ENCODE measurements around the gene WNK4. TPM values are rescaled to one million over a fixed set of nuclear protein-coding genes. Genes with fewer than 3 reads are reported as not detected.

Gene WNK4
- total RNA-seq, 1 experiment from 2014 or later: 2.6 TPM

DNA sequence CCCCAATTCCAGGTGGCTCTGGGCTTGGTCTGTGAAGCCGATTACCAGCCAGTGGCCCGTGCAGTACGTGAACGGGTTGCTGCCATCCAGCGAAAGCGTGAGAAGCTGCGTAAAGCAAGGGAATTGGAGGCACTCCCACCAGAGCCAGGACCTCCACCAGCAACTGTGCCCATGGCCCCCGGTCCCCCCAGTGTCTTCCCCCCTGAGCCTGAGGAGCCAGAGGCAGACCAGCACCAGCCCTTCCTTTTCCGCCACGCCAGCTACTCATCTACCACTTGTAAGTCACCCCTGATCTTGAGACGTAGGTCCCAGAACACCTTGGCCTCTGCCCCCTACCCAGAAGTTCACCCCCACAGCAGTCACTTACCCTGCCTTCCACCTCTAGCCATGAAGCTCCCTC lies 6.9 kb downstream of the WNK4 start:
- Mint-ChIP-seq H3K9me3 (no peaks in the 10 kb centered on the region), H3K4me1 (peaks cover 9 to 12% of the 10 kb centered on the region in 2 experiments), H3K36me3 (ENCODE audit: insufficient read depth in 1 of 3, low read depth in 3 of 3) (no peaks in the 10 kb centered on the region; a peak in 1 of 7 replicates), H3K27me3 (ENCODE audit: low read depth) (peaks cover 15% of the 10 kb centered on the region), H3K27ac (no peak overlapping the region), H3K4me3 (no peak overlapping the region)
- Histone ChIP-seq H2BK20ac (ENCODE audit: low read depth, low read length, poor library complexity, severe bottlenecking) (no peak overlapping the region), H3K9me3 (ENCODE audit: control insufficient read depth, low read depth, low read length) (no peaks in the 10 kb centered on the region), H3K56ac (ENCODE audit: insufficient read length, low read depth, low read length) (no peak overlapping the region), H3K4ac (ENCODE audit: low read depth, low read length) (no peak overlapping the region), H4K20me1 (ENCODE audit: control insufficient read depth, insufficient read depth, insufficient read length) (no peaks in the 10 kb centered on the region), H2BK120ac (ENCODE audit: low read depth, low read length, poor library complexity, severe bottlenecking) (no peak overlapping the region), H3K4me1 (ENCODE audit: insufficient read depth, low read length) (no peaks in the 10 kb centered on the region), H3K14ac (ENCODE audit: insufficient read depth, low read length) (no peak overlapping the region; the same call in 1 of the 2 replicates), H3K23ac (ENCODE audit: insufficient read length, low read depth, low read length) (no peak overlapping the region), H3K9ac (ENCODE audit: extremely low read depth, insufficient read length, low read length) (no peak overlapping the region), H3K4me2 (ENCODE audit: insufficient read depth, insufficient read length, low read length) (no peak overlapping the region), H2AFZ (ENCODE audit: low read length) (no peak overlapping the region), H3K23me2 (ENCODE audit: insufficient read length, low read depth, low read length, poor library complexity, severe bottlenecking) (no peaks in the 10 kb centered on the region), H2BK5ac (ENCODE audit: insufficient read length, low read length) (no peak overlapping the region), H2AK5ac (ENCODE audit: insufficient read length, low read length) (no peak overlapping the region), H3K27me3 (ENCODE audit: insufficient read depth, low read length) (no peaks in the 10 kb centered on the region; the same call in 1 of the 2 replicates), H2BK15ac (ENCODE audit: low read depth, low read length) (no peak overlapping the region), H3T11ph (ENCODE audit: low read length) (no peak overlapping the region), H3K27ac (ENCODE audit: insufficient read length, low read depth, low read length) (no peak overlapping the region), H4K8ac (replicated peaks; ENCODE audit: insufficient read length, low read depth, low read length) (no peak overlapping the region), H3K18ac (ENCODE audit: insufficient read length, low read depth, low read length) (no peak overlapping the region), H4K5ac (ENCODE audit: insufficient read length, low read depth, low read length) (no peak overlapping the region), H3K79me2 (ENCODE audit: insufficient read depth, low read length) (no peaks in the 10 kb centered on the region), H3K79me1 (ENCODE audit: insufficient read depth, low read depth, low read length, poor library complexity, severe bottlenecking) (no peaks in the 10 kb centered on the region), H4K91ac (ENCODE audit: insufficient read length, low read depth, low read length) (no peak overlapping the region), H2BK12ac (ENCODE audit: insufficient read length, low read depth, low read length) (no peak overlapping the region)
- WGBS (ENCODE audit: extremely low coverage, insufficient read length, low lambda C conversion rate): no CpG with 5 or more reads among the region's 11 CpGs
- no peak for DNase-seq
- TF ChIP-seq, protein P1, sequence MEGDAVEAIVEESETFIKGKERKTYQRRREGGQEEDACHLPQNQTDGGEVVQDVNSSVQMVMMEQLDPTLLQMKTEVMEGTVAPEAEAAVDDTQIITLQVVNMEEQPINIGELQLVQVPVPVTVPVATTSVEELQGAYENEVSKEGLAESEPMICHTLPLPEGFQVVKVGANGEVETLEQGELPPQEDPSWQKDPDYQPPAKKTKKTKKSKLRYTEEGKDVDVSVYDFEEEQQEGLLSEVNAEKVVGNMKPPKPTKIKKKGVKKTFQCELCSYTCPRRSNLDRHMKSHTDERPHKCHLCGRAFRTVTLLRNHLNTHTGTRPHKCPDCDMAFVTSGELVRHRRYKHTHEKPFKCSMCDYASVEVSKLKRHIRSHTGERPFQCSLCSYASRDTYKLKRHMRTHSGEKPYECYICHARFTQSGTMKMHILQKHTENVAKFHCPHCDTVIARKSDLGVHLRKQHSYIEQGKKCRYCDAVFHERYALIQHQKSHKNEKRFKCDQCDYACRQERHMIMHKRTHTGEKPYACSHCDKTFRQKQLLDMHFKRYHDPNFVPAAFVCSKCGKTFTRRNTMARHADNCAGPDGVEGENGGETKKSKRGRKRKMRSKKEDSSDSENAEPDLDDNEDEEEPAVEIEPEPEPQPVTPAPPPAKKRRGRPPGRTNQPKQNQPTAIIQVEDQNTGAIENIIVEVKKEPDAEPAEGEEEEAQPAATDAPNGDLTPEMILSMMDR (conservative IDR thresholded peaks at IDR 0.05): no peak

All from H9 (cell line).